Body of pancreas (tissue), 4 donors: ENCODE measurements around the gene RSRC1.

Experiments used
- POLR2A ChIP-seq, 3 donors: fragments of 450-650 bp; IDR thresholded peaks; one replicate each; pipeline ENCODE4 v1.6.1; 2016; ENCODE audit warnings: antibody characterized with exemption in 3 of 3, mild to moderate bottlenecking in 2 of 3
- TF ChIP-seq, protein P1 (sequence below), 7 experiments: fragments of 450-650 bp in 4 of 7; fragments of 200-600 bp in 3 of 7; sonication (generic) in 3 of 7; IDR thresholded peaks; one replicate each; pipeline ENCODE4 v1.5.1; 2016 to 2019; ENCODE audit warnings: antibody characterized with exemption in 7 of 7

DNA sequence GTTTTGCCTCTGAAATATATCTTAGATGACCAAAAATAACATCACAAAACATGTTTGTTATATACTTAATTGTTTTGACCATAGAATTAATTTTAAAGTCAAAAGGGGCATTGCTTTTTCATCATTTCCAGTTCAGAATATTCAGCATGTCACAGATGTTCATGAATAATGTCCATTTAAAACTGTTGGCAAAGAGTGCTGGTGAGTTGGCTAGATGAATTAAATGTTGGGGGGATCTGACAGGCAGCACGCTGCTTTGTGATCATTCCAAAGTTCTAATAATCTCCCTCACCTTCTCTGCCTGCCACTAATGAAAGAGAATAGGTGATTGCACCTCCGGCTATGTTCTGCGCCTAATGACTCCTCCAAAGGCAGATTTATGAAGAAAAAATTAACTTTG is 321.9 kb downstream of the RSRC1 start:
- TF ChIP-seq, protein P1, sequence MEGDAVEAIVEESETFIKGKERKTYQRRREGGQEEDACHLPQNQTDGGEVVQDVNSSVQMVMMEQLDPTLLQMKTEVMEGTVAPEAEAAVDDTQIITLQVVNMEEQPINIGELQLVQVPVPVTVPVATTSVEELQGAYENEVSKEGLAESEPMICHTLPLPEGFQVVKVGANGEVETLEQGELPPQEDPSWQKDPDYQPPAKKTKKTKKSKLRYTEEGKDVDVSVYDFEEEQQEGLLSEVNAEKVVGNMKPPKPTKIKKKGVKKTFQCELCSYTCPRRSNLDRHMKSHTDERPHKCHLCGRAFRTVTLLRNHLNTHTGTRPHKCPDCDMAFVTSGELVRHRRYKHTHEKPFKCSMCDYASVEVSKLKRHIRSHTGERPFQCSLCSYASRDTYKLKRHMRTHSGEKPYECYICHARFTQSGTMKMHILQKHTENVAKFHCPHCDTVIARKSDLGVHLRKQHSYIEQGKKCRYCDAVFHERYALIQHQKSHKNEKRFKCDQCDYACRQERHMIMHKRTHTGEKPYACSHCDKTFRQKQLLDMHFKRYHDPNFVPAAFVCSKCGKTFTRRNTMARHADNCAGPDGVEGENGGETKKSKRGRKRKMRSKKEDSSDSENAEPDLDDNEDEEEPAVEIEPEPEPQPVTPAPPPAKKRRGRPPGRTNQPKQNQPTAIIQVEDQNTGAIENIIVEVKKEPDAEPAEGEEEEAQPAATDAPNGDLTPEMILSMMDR (IDR thresholded peaks at IDR 0.05) = no peak
- no peak for TF ChIP-seq POLR2A (IDR thresholded peaks at IDR 0.05)
